Measurements from ENCODE around the gene MED27. TPM values are rescaled to one million over a fixed set of nuclear protein-coding genes. Genes with fewer than 3 reads are reported as not detected.

MED27 gene
- total RNA-seq, 1 donor from 2014 or later, result 34.5 TPM

DNA sequence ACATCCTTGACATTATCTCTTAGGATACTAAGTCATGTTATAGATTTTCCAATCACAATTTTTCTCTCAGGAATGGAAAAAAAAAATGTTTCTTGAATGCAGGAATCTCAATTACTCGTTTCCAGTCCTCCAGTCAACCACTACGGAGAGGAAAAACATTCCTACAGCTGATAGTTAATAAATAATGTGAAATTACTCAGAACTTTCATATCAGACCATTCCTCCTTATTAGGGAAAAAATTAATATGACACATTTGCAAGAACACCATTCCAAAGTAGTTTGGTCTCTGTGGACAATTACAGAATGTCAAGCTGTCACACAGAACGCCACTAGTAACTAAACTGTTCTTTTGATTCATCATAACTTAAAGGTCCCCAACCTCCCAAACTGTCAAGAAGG lies 31.5 kb downstream of the MED27 start:
- H3K27me3 ChIP-seq (ENCODE audit: control insufficient read depth, insufficient read depth, low read length), result no peaks in the 10 kb centered on the region
- no peak overlapping the region for H3K4me3 ChIP-seq (ENCODE audit: low read depth, low read length)
- no peaks in the 10 kb centered on the region for H3K36me3 ChIP-seq (ENCODE audit: control insufficient read depth, insufficient read depth, low read length)
- DNase-seq (ENCODE audit: low read depth), result no peak
- TF ChIP-seq, protein P1, sequence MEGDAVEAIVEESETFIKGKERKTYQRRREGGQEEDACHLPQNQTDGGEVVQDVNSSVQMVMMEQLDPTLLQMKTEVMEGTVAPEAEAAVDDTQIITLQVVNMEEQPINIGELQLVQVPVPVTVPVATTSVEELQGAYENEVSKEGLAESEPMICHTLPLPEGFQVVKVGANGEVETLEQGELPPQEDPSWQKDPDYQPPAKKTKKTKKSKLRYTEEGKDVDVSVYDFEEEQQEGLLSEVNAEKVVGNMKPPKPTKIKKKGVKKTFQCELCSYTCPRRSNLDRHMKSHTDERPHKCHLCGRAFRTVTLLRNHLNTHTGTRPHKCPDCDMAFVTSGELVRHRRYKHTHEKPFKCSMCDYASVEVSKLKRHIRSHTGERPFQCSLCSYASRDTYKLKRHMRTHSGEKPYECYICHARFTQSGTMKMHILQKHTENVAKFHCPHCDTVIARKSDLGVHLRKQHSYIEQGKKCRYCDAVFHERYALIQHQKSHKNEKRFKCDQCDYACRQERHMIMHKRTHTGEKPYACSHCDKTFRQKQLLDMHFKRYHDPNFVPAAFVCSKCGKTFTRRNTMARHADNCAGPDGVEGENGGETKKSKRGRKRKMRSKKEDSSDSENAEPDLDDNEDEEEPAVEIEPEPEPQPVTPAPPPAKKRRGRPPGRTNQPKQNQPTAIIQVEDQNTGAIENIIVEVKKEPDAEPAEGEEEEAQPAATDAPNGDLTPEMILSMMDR (IDR thresholded peaks at IDR 0.05; ENCODE audit: insufficient read depth, low read length, poor library complexity, severe bottlenecking), result no peak

DNA sequence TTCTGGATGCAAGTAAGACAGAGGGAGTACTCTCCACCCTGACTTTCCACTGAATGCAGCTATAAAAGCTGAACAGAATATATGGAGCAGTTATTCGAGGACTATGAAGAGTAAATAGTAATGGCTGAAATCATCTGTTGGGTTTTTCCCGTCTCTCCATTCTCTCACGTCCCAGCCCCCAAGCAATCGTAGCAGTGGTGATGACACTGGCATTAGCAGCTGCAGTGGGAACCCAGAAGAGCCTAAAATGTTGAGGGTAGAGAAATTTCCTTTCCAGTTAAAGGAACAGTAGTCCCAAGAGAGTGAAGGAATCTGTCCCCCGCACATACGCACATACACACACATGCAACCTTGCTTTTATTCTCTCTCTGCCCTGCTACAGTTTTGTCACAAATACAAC lies 33.2 kb downstream of the MED27 start:
- Histone ChIP-seq H3K27me3 (ENCODE audit: control insufficient read depth, insufficient read depth, low read length) (no peaks in the 10 kb centered on the region), H3K36me3 (ENCODE audit: control insufficient read depth, insufficient read depth, low read length) (no peaks in the 10 kb centered on the region), H3K4me3 (ENCODE audit: low read depth, low read length) (no peak overlapping the region)
- no peak for DNase-seq (ENCODE audit: low read depth)
- TF ChIP-seq, protein P1 (IDR thresholded peaks at IDR 0.05; ENCODE audit: insufficient read depth, low read length, poor library complexity, severe bottlenecking), result no peak

DNA sequence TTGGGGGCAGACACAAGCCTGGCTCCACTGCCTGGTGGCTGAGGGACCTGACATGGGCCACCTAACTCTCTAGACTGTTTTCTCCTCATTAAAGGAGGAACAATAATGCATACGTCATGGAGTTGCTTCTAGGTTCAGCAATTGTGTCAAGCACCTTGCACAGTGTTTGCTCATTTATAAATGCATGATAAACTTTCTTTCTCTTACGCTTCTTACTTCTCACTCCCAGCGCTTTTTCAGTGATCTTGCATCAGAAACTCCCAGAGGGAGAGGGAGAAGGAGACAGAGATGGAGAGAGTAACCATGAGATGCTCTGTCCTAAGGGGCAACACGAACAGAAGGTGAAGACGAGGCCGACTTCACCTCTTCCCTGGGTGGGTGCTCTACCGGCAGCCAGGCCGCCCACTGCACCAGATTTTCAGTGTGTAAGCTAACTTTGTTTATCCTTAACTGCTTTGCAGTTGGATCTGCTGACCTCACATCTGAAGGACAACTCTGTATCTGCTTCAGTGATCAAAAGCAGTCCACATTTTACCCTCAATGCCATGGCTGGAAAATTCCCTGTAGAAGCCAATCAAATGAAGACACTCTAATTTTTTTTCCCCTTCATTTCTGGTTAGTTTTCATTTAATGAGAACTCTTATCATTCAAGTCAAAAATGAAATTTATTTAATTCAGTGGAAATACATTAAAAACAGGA lies 35.3 kb downstream of the MED27 start:
- no peak for DNase-seq (ENCODE audit: low read depth)
- Histone ChIP-seq H3K27me3 (ENCODE audit: control insufficient read depth, insufficient read depth, low read length) (no peaks in the 10 kb centered on the region), H3K36me3 (ENCODE audit: control insufficient read depth, insufficient read depth, low read length) (no peaks in the 10 kb centered on the region), H3K4me3 (ENCODE audit: low read depth, low read length) (no peak overlapping the region)
- TF ChIP-seq, protein P1 (IDR thresholded peaks at IDR 0.05; ENCODE audit: insufficient read depth, low read length, poor library complexity, severe bottlenecking), result no peak

DNA sequence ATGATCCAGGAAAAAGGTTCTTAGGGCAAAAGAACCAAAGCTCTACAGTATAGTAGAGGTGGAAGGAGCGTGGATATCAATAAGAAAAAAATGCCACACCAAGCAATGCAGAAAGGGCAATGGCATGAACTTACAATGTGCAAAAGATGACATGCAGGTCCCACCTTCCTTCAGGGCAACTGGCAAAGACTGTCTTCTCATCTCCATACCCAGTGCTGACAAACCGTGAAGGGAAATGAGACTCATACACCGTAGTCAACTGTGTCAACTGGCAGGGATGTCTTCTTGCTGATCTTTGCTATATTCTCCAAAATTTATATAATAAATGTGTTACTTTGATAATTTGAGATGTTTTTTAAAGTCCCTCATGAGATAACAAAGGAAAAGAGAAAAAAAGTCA lies 36.0 kb downstream of the MED27 start:
- Histone ChIP-seq H3K27me3 (ENCODE audit: control insufficient read depth, insufficient read depth, low read length) (no peaks in the 10 kb centered on the region), H3K4me3 (ENCODE audit: low read depth, low read length) (no peak overlapping the region), H3K36me3 (ENCODE audit: control insufficient read depth, insufficient read depth, low read length) (no peaks in the 10 kb centered on the region)
- TF ChIP-seq, protein P1 (IDR thresholded peaks at IDR 0.05; ENCODE audit: insufficient read depth, low read length, poor library complexity, severe bottlenecking), result no peak
- no peak for DNase-seq (ENCODE audit: low read depth)

DNA sequence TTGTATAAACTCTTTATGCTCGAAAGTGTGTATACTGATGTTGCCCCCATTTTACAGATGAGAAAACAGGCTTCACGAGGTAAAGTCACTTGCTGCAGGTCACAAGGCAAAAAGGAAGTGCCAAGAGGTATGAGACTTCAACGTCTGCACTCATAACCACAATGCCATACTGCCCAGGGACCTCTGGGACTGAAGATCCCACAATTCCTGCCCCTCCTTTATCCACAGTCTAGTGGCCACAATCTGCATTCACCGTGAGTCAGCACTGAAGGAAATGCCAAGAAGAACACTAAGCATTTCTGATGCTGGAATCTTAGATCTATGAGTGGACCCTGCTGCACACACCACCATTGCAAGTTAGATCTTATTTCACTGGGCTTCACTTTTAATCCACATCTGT lies 37.3 kb downstream of the MED27 start:
- DNase-seq (ENCODE audit: low read depth), result peak; percentile 86
- TF ChIP-seq, protein P1 (IDR thresholded peaks at IDR 0.05; ENCODE audit: insufficient read depth, low read length, poor library complexity, severe bottlenecking), result no peak
- Histone ChIP-seq H3K36me3 (ENCODE audit: control insufficient read depth, insufficient read depth, low read length) (no peaks in the 10 kb centered on the region), H3K27me3 (ENCODE audit: control insufficient read depth, insufficient read depth, low read length) (no peaks in the 10 kb centered on the region), H3K4me3 (ENCODE audit: low read depth, low read length) (no peak overlapping the region)

DNA sequence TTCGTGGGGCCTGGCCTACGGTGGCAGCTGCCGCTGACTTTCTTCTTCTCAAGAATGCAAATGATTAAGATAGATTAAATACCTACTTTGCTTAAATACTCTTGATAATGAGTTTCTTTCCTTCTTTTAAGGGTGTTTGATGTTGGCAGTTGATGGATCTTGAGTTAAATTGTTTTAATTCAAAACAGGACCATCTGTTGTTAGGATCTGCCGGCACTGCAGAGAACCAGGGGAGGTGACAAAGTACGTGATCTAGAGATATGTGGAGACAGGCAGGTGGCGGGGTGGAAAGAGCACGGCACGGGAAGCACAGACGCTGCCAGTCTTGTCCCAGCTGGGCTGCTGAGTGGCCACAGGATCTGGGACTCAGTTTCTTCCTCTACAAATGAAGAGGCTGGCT lies 37.9 kb downstream of the MED27 start:
- Histone ChIP-seq H3K4me3 (ENCODE audit: low read depth, low read length) (no peak overlapping the region), H3K36me3 (ENCODE audit: control insufficient read depth, insufficient read depth, low read length) (no peaks in the 10 kb centered on the region), H3K27me3 (ENCODE audit: control insufficient read depth, insufficient read depth, low read length) (no peaks in the 10 kb centered on the region)
- DNase-seq (ENCODE audit: low read depth), result no peak
- TF ChIP-seq, protein P1 (IDR thresholded peaks at IDR 0.05; ENCODE audit: insufficient read depth, low read length, poor library complexity, severe bottlenecking), result no peak

Data from kidney epithelial cell (primary cell).